Stimulated activated naive CD8-positive, alpha-beta T cell treated with anti-CD3 and anti-CD28 coated beads, Interleukin-15, Interleukin-2, amounts not matched to agents 100 ng/mL and 50 ng/mL, for 24 hours (primary cell): ENCODE results near the gene ACOT7.
"Not testable (repeated sequence)": the region's sequence is repeated elsewhere in the genome, so short reads cannot be mapped to it uniquely, and the experiment has no call there.

ENCODE experiments used
- H3K27ac Mint-ChIP-seq: one replicate; pipeline ENCODE4 v1.8.0; 2021; ENCODE audit warnings: mild to moderate bottlenecking, mixed read lengths
- H3K27me3 Mint-ChIP-seq: one replicate; pipeline ENCODE4 v1.8.0; 2021; ENCODE audit warnings: mixed read lengths
- H3K36me3 Mint-ChIP-seq: one replicate; pipeline ENCODE4 v1.8.0; 2021; ENCODE audit warnings: low read depth, mixed read lengths
- H3K4me1 Mint-ChIP-seq: one replicate; pipeline ENCODE4 v1.8.0; 2021; ENCODE audit warnings: low read depth, mixed read lengths
- H3K4me3 Mint-ChIP-seq: one replicate; pipeline ENCODE4 v1.8.0; 2021; ENCODE audit warnings: mild to moderate bottlenecking, mixed read lengths
- H3K9me3 Mint-ChIP-seq: one replicate; pipeline ENCODE4 v1.8.0; 2021; ENCODE audit warnings: mixed read lengths

Gene ACOT7

DNA sequence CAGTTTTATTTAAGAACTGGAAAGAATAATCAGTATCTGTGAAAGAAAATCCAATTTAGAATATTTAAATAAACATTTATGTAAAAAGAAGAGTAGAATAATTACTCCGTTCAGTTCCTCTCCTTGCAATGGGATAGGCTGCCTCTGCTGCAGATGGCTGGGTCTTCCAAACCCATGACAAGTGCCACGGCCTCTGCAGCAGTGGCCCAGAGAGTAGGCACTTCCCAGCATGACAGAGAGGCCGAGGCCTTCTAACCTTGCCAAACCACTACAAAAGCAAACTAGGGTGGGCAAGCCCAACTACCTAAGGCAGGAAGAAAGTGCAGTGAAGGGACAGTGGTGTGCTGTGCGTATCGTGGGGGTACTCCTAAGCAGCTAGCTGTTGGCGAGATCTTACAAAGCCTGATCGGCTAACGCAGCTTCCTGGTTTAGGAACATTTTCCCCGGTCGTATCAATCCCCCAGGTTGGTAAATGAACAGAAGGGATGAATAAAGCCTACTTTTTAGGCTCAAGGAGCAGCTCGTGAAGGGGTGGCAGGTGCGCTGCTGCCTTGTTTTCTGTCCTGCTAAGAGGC, 172.3 kb downstream of the ACOT7 start:
- H3K9me3 Mint-ChIP-seq: no peaks in the 10 kb centered on the region
- no peaks in the 10 kb centered on the region for H3K4me1 Mint-ChIP-seq
- H3K4me3 Mint-ChIP-seq: no peak overlapping the region
- H3K36me3 Mint-ChIP-seq: peaks cover 47% of the 10 kb centered on the region
- H3K27ac Mint-ChIP-seq: no peak overlapping the region
- H3K27me3 Mint-ChIP-seq: no peaks in the 10 kb centered on the region

- Mint-ChIP-seq H3K36me3 (peaks cover 38% of the 10 kb centered on the region), H3K4me3 (no peak overlapping the region), H3K27me3 (peaks cover 7% of the 10 kb centered on the region), H3K4me1 (no peaks in the 10 kb centered on the region), H3K9me3 (no peaks in the 10 kb centered on the region), H3K27ac (no peak overlapping the region)
These were observed 173.3 kb downstream of the ACOT7 start for GRCh38 chr1:6220236-6220635.

- H3K4me3 Mint-ChIP-seq, H3K4me1 Mint-ChIP-seq, H3K9me3 Mint-ChIP-seq, H3K27ac Mint-ChIP-seq: not testable (repeated sequence)
- H3K27me3 Mint-ChIP-seq: peaks cover 12% of the 10 kb centered on the region
- peaks cover 32% of the 10 kb centered on the region for H3K36me3 Mint-ChIP-seq
These were observed 173.9 kb downstream of the ACOT7 start for GRCh38 chr1:6219641-6220040.

GRCh38 chr1:6218375-6219164, 175.0 kb downstream of the ACOT7 start:
- no peaks in the 10 kb centered on the region for H3K9me3 Mint-ChIP-seq
- H3K27me3 Mint-ChIP-seq: peaks cover 12% of the 10 kb centered on the region
- no peak overlapping the region for H3K4me3 Mint-ChIP-seq
- H3K4me1 Mint-ChIP-seq: no peaks in the 10 kb centered on the region
- H3K27ac Mint-ChIP-seq: no peak overlapping the region
- H3K36me3 Mint-ChIP-seq: peaks cover 21% of the 10 kb centered on the region
